GM18499 (cell line): ENCODE results near the gene NMNAT2.
"Not testable (repeated sequence)": the region's sequence is repeated elsewhere in the genome, so short reads cannot be mapped to it uniquely, and the experiment has no call there.

Experiments used
- ATAC-seq: cut with Tn5 transposase; IDR thresholded peaks from one replicate; pipeline ENCODE4 v1.9.1; 2021; ENCODE audit warnings: moderate number of reproducible peaks; ENCODE audit not compliant: insufficient read depth, unreplicated experiment

Gene NMNAT2

DNA sequence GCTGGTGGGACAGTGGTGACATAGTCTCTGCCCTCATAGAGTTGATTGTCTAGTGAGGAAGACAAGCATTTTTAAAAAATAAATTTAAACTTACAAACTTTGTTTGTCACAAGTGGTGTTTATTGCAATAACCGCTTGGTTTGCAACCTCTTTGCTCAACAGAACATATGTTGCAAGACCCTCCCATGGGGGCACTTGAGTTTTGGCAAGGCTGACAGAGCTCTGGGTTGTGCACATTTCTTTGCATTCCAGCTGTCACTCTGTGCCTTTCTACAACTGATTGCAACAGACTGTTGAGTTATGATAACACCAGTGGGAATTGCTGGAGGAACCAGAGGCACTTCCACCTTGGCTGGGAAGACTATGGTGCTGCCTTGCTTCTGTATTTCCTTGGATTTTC lies 173.7 kb downstream of the NMNAT2 start:
- no peak for ATAC-seq

- ATAC-seq = no peak
Measured at GRCh38 chr1:183243161-183244050, 174.8 kb downstream of the NMNAT2 start.

- ATAC-seq = no peak
Measured at GRCh38 chr1:183242556-183242955, 175.6 kb downstream of the NMNAT2 start.

- ATAC-seq = no peak
Measured at GRCh38 chr1:183241471-183241870, 176.7 kb downstream of the NMNAT2 start.

DNA sequence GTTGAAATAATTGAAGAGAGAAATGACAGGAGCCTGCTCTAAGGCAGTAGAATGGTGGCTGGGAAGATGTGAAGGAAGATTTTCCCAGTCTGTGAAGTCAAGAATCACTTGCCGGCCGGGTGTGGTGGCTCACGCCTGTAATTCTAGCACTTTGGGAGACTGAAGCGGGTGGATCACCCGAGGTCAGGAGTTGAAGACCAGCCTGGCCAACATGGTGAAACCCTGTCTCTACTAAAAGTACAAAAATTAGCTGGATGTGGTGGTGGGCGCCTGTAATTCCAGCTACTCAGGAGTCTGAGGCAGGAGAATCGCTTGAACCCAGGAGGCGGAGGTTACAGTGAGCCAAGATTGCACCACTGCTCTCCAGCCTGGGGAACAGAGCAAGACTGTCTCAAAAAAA lies 177.3 kb downstream of the NMNAT2 start:
- ATAC-seq = not testable (repeated sequence)

DNA sequence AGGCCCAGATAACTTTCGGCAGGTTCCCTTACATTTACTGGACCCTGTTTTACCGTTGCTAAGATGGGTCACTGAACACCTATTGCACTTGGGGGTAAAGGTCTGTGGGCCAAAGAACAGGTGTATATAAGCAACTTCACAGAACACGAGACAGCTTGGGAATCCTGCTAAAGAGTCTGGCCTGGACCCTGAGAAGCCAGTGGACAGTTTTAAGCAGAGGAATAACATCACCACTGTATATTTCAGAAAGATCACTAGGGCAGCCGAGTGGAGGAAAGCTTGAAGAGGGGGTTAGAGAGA lies 177.7 kb downstream of the NMNAT2 start:
- ATAC-seq = no peak

GRCh38 chr1:183239793-183240525 lies 178.2 kb downstream of the NMNAT2 start:
- no peak for ATAC-seq

GRCh38 chr1:183239220-183239742 lies 178.9 kb downstream of the NMNAT2 start:
- ATAC-seq = no peak

- no peak for ATAC-seq
Measured at GRCh38 chr1:183238071-183238470, 180.1 kb downstream of the NMNAT2 start.

DNA sequence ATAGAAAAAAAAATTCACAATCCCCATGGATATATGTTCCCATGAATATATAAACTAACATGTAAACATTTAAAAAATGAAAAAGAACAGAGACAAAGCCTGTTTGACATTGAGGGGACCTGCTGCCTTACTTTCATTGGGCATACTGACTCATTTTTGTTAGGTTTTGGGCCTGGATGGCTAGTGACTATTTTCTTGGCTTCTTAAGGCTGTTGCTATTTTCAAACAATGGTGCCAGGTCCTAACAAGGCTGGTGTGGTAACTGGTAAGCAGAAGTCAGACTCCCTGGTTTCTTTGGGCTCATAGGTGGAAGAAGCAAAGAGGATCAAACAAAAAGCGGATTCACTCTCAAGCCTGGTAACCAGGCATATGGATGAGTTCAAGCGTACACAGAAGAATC lies 181.1 kb downstream of the NMNAT2 start:
- ATAC-seq = no peak

DNA sequence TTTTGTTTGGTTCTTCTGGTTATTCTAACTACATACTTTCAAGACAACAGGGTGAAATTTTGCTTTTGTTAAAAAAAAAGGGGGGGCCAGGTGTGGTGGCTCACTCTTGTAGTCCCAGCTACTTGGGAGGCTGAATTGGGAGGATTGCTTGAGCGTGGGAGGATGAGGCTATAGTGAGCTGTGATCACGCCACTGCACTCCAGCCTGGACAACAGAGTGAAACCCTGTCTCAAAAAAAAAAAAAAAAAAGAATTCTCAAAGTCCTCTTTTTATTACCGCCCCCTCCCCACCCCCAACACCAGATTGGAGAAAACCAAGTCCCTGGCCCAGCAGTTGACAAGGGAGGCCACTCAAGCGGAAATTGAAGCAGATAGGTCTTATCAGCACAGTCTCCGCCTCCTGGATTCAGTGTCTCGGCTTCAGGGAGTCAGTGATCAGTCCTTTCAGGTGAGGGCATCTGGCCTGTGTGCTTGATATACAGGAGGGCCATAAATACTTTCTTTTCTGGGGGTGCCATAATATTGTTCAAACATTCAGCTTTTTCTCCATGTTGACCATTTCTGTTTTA lies 181.9 kb downstream of the NMNAT2 start:
- no peak for ATAC-seq

- ATAC-seq = no peak
Measured at GRCh38 chr1:183235503-183235902, 182.7 kb downstream of the NMNAT2 start.

DNA sequence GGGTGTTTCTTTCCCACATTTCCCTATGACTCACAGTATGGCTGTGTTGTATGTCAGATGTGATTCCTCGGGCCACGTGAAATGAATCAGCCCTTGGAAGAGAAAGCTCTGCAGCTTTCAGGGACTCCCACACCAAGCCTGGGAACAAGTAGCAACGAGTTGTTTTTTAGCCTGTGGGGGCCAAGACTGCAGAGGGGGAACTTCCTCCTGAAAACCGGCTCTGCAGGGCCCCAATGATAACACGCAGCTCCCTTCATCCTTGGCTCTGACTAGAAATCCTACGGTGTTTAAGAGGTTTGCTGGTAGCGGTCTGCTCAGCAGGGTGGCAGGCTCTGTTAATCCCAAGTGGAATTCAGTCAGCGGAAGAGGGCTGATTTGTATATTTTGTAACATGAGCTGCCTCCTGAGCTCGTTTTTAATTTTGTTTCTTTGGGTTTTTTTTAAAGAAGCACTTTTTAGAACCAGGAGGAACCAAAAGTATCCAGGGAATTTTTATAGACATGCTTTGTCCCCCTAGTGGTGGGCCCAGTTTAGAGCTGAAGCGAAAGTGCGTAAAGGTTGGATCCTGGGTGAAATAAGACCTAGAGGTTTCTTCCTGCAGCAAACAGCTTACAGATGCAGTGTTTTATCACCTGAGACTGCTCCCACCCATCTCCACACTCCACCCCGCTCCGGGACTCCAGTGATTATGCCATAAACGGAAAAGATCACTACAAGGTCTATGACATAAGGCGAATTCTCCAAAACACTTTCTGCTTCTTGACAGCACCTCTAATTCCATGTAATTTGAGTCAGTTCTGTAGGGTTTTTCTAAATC lies 183.3 kb downstream of the NMNAT2 start:
- no peak for ATAC-seq

- ATAC-seq = no peak
Measured at GRCh38 chr1:183233113-183233512, 185.1 kb downstream of the NMNAT2 start.

DNA sequence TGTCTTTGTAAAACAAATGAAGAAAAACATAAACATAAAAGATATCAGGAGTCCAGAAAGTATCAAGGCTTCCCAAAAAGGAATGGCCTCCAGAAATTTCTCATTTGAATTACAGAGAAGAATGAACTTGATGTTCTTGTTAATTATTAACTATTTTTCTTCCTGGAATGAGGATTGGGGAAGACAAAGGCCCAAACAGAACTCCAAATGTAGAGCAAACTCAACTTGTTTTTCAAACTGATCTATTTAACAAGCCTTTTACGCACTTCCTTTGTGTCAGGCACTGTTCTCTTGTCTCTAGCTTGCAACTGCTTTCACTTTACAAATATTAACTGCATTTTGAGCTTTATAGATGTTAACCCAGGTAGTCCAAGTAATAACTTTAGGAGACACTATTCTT lies 186.6 kb downstream of the NMNAT2 start:
- no peak for ATAC-seq

DNA sequence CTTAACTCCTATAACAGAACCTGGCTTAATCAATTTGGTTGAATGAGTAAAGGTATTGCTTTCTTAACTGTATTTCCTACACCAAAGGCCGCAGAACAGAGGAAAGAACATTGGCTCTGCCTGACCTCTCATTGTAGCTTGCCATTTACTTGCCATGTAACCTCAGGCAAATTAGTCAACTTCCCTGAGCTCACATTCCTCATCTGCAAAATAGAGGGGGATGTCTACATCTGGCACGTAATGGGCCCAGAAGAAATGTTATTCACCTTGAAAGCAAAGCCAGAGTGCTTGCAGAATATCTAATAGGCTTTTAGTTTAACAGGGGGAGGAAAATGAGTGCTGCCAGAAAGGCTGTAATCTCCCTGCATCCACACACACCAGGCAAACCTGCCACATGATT lies 187.8 kb downstream of the NMNAT2 start:
- ATAC-seq = no peak

DNA sequence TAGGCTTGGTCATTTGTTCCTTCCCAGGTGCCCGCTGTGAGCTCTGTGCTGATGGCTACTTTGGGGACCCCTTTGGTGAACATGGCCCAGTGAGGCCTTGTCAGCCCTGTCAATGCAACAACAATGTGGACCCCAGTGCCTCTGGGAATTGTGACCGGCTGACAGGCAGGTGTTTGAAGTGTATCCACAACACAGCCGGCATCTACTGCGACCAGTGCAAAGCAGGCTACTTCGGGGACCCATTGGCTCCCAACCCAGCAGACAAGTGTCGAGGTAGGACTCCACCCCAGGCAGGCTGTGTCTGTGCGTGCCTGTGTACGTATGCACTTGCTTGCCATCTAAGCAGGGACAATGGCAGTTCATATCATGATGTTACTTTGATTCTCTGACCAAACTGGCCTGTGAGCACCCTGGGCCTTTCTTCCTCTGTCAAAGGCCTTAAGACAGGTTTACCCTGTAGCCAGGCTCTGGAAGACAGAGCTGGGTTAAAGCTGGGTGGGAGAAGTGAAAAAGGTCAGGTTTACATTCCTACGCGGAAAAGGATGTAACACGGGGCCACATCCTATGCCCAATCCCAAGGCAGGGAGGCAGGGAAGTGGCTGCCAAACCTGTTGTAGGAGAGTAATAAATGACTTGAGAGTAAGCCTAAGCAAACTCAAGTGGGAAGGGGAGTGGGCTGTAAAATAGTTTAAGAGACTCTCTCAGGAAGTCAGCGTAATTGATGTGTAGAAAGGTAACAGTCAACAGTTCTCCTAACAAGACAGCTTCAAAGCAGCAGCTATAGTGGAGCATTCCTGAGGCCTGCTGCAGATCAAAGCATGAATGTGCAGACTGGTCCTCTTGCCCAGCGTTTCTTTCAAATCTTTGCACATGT lies 189.6 kb downstream of the NMNAT2 start:
- no peak for ATAC-seq

GRCh38 chr1:183227422-183228346 lies 190.5 kb downstream of the NMNAT2 start:
- ATAC-seq = no peak
